CD4-positive, alpha-beta T cell treated with Interleukin-1 beta for 1 hour (primary cell): ENCODE measurements around the gene FRMPD3.

Experiments used
- DNase-seq, 2 donors: peaks; one replicate each; pipeline ENCODE4 v3.0.0-alpha.2; 2020 to 2022

Gene FRMPD3

GRCh38 chrX:107482046-107482445 is 32.6 kb downstream of the FRMPD3 start:
- no peak for DNase-seq

- DNase-seq, result no peak
Observed at GRCh38 chrX:107484002-107484726, 34.7 kb downstream of the FRMPD3 start.

GRCh38 chrX:107485013-107485412 is 35.6 kb downstream of the FRMPD3 start:
- DNase-seq, result no peak

- DNase-seq, result no peak
Observed at GRCh38 chrX:107493141-107493540, 43.7 kb downstream of the FRMPD3 start.

- DNase-seq, result no peak
Observed at GRCh38 chrX:107496786-107497185, 47.3 kb downstream of the FRMPD3 start.
